Loucy (cell line): ENCODE results near the gene TF.

Experiments used
- H2AFZ ChIP-seq: fragments of 200-600 bp; sonication (generic); 2 replicates; pipeline ENCODE4 v1.6.0; 2016; ENCODE audit warnings: antibody characterized with exemption, mild to moderate bottlenecking, low read length, moderate library complexity
- H3F3A ChIP-seq: fragments of 200-600 bp; 2 replicates; pipeline ENCODE4 v1.6.0; 2016; ENCODE audit warnings: antibody characterized with exemption, low read depth, mild to moderate bottlenecking
- H3K27me3 ChIP-seq: fragments of 200-600 bp; sonication (generic); 2 replicates; pipeline ENCODE4 v1.6.1; 2014; ENCODE audit warnings: low read length, mild to moderate bottlenecking; ENCODE audit not compliant: insufficient read depth, poor library complexity, severe bottlenecking
- H3K36me3 ChIP-seq: fragments of 200-600 bp; sonication (generic); 2 replicates; pipeline ENCODE4 v1.6.1; 2016; ENCODE audit warnings: low read length; ENCODE audit not compliant: insufficient read depth
- H3K4me1 ChIP-seq: fragments of 200-600 bp; sonication (generic); 2 replicates; pipeline ENCODE4 v1.5.1; 2014; ENCODE audit warnings: low read length, mild to moderate bottlenecking; ENCODE audit not compliant: insufficient read depth, poor library complexity, severe bottlenecking
- H3K4me2 ChIP-seq: fragments of 200-600 bp; sonication (generic); 2 replicates; pipeline ENCODE4 v1.6.0; 2014; ENCODE audit warnings: antibody characterized with exemption, low read length, low read depth, mild to moderate bottlenecking; ENCODE audit not compliant: poor library complexity, severe bottlenecking
- H3K4me3 ChIP-seq: fragments of 200-600 bp; sonication (generic); 2 replicates; pipeline ENCODE4 v1.5.1; 2014; ENCODE audit warnings: low read length, mild to moderate bottlenecking, mixed read lengths; ENCODE audit not compliant: poor library complexity, severe bottlenecking
- H3K79me2 ChIP-seq: fragments of 200-600 bp; sonication (generic); 2 replicates; pipeline ENCODE4 v1.6.1; 2014; ENCODE audit warnings: low read length; ENCODE audit not compliant: insufficient read depth
- H3K9ac ChIP-seq: fragments of 200-600 bp; sonication (generic); 2 replicates; pipeline ENCODE4 v1.6.0; 2014; ENCODE audit warnings: mild to moderate bottlenecking, low read depth, low read length, moderate library complexity; ENCODE audit not compliant: poor library complexity, severe bottlenecking
- H3K9me2 ChIP-seq: fragments of 200-600 bp; sonication (generic); replicated peaks from 2 replicates; pipeline ENCODE4 v1.6.1; 2016; ENCODE audit warnings: low read depth, low read length, mixed read lengths
- H3K9me3 ChIP-seq: fragments of 200-600 bp; sonication (generic); 2 replicates; pipeline ENCODE4 v1.6.1; 2014; ENCODE audit warnings: mild to moderate bottlenecking, antibody characterized with exemption, low read length, low read depth; ENCODE audit not compliant: insufficient read depth
- H4K20me1 ChIP-seq: fragments of 200-600 bp; sonication (generic); 2 replicates; pipeline ENCODE4 v1.6.0; 2014; ENCODE audit warnings: antibody characterized with exemption, low read length, mild to moderate bottlenecking; ENCODE audit not compliant: insufficient read depth, poor library complexity, severe bottlenecking
- CTCF ChIP-seq: fragments of 200-600 bp; sonication (generic); conservative IDR thresholded peaks from 2 replicates; pipeline ENCODE4 v1.5.1; 2014; ENCODE audit warnings: mild to moderate bottlenecking, antibody characterized with exemption, low read length
- EZH2phosphoT487 ChIP-seq: fragments of 200-600 bp; IDR thresholded peaks from 2 replicates; pipeline ENCODE4 v1.6.1; 2018; ENCODE audit warnings: antibody characterized with exemption, mild to moderate bottlenecking, moderate library complexity, borderline replicate concordance

TF gene

GRCh38 chr3:133757701-133758567, 11.7 kb downstream of the TF start:
- H3K4me1 ChIP-seq = no peaks in the 10 kb centered on the region
- H3K79me2 ChIP-seq = no peaks in the 10 kb centered on the region
- TF ChIP-seq EZH2phosphoT487 (no peak), CTCF (no peak)
- H3K9me3 ChIP-seq = no peaks in the 10 kb centered on the region
- no peak overlapping the region for H2AFZ ChIP-seq
- H3K9ac ChIP-seq = no peak overlapping the region
- no peaks in the 10 kb centered on the region for H3F3A ChIP-seq
- H3K4me2 ChIP-seq = no peak overlapping the region
- no peak overlapping the region for H3K4me3 ChIP-seq
- H3K36me3 ChIP-seq = no peaks in the 10 kb centered on the region
- no peaks in the 10 kb centered on the region for H3K27me3 ChIP-seq
- no peaks in the 10 kb centered on the region for H4K20me1 ChIP-seq
- no peaks in the 10 kb centered on the region for H3K9me2 ChIP-seq

- no peak overlapping the region for H3K9ac ChIP-seq
- no peaks in the 10 kb centered on the region for H3K4me1 ChIP-seq
These were observed 12.4 kb downstream of the TF start for GRCh38 chr3:133758568-133758928.

GRCh38 chr3:133758964-133759739, 13.0 kb downstream of the TF start:
- Histone ChIP-seq H3F3A (no peaks in the 10 kb centered on the region), H3K4me1 (no peaks in the 10 kb centered on the region), H2AFZ (no peak overlapping the region), H3K4me3 (no peak overlapping the region), H3K9me3 (no peaks in the 10 kb centered on the region), H3K27me3 (no peaks in the 10 kb centered on the region), H3K4me2 (no peak overlapping the region), H3K36me3 (no peaks in the 10 kb centered on the region), H3K9ac (no peak overlapping the region), H3K9me2 (no peaks in the 10 kb centered on the region), H3K79me2 (no peaks in the 10 kb centered on the region), H4K20me1 (no peaks in the 10 kb centered on the region)
- TF ChIP-seq EZH2phosphoT487 (no peak), CTCF (no peak)

More at GRCh38 chr3:133758568-133758928, 12.4 kb downstream of the TF start:
- Histone ChIP-seq H3K4me3 (no peak overlapping the region), H3K9me2 (no peaks in the 10 kb centered on the region), H3K79me2 (no peaks in the 10 kb centered on the region), H3K9me3 (no peaks in the 10 kb centered on the region), H2AFZ (no peak overlapping the region), H4K20me1 (no peaks in the 10 kb centered on the region), H3K27me3 (no peaks in the 10 kb centered on the region), H3K36me3 (no peaks in the 10 kb centered on the region), H3F3A (no peaks in the 10 kb centered on the region), H3K4me2 (no peak overlapping the region)
- TF ChIP-seq CTCF = no peak
- no peak for TF ChIP-seq EZH2phosphoT487
